ENCODE data around the gene MACO1.
"Not testable (repeated sequence)": the region's sequence is repeated elsewhere in the genome, so short reads cannot be mapped to it uniquely, and the experiment has no call there.

GRCh38 chr1:25402947-25403803 lies 27.5 kb upstream of the MACO1 start:
- TF ChIP-seq CTCF (conservative IDR thresholded peaks at IDR 0.05; ENCODE audit: low read depth, low read length): 0 out of 2 replicates have a peak, but pooled peaks have one; percentile 29
- not testable (repeated sequence) for TF ChIP-seq EZH2 (IDR thresholded peaks at IDR 0.05; ENCODE audit: borderline replicate concordance, low read depth, low read length, poor library complexity, severe bottlenecking)
